Measurements from ENCODE around the gene SELP. TPM values are rescaled to one million over a fixed set of nuclear protein-coding genes. Genes with fewer than 3 reads are reported as not detected.
"Not testable (repeated sequence)": the region's sequence is repeated elsewhere in the genome, so short reads cannot be mapped to it uniquely, and the experiment has no call there.

SELP gene
- total RNA-seq (10 to 100 TPM in 3 of 4 donors, 1 to 10 TPM in 1; 8.8 to 24.8 (median 16.1) TPM), polyA plus RNA-seq (8.2 TPM)
- long read RNA-seq, donor 1, partial matches to known transcripts = 3 of 16 reads
- long read RNA-seq, donor 1, other reads (novel, unspliced or antisense) = 9 of 16 reads
- long read RNA-seq, donor 2, partial matches to known transcripts = 1 of 8 reads
- long read RNA-seq, donor 2, other reads (novel, unspliced or antisense) = 5 of 8 reads
- long read RNA-seq, donor 3, transcript SELP-201 (17 exons, 3,142 nt) = major isoform, 11 of 60 reads
- long read RNA-seq, donor 3, partial matches to known transcripts = 5 of 60 reads
- long read RNA-seq, donor 3, other reads (novel, unspliced or antisense) = 43 of 60 reads
- long read RNA-seq, donor 4, partial matches to known transcripts = 0 of 11 reads
- long read RNA-seq, donor 4, other reads (novel, unspliced or antisense) = 11 of 11 reads

DNA sequence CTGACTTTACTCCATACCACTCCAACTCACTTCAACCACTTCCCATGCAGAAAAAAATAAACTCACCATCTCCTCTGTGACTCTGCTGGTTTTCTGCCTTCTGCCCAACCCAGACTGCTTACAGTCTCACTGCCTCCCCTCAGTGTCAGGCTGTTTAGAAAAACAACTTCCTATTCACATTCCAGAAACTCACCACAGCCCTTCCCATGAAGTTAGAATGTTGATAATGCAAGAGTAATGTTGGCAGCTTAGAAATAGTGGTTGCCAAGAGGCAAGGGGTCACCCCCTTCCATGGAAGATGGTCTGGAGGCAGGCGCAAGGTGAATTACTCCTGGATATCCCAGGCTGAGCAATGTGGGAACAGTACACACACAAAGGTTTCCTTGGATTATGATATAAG, at the start of gene SELP:
Gene SELP (minus strand): TSS at position 119 of the 400 bp plus-strand sequence. CDS start 50 bp downstream, at position 69.
- H3K9me3 ChIP-seq (ENCODE audit: control insufficient read depth, low read length) = peaks cover 2% of the 10 kb centered on the region
- no peak within 1 kb of the TSS for H3K4me3 ChIP-seq (ENCODE audit: low read length)
- 65% methylated on average over 1 of the region's 1 CpG for WGBS

DNA sequence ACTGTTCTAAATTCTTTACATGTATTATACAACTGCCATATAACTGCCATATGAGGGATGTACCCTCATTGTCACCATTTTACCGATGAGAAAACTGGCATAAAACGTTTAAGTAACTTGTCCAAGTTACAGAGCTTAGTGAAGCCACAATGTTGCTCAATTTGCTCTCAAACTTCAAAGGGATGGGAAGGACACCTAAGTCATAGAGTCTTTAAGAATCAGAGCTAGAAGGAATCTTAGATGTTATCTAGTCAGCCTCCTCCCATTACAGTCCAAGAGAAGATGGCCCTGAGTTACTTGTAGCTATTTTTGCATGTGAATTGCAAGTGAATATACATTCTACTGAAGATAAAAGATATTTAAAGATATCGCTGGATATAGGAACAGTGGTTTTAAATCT, 49.8 kb upstream of the SELP start:
- Histone ChIP-seq H3K27me3 (ENCODE audit: control insufficient read depth, insufficient read depth) (no peaks in the 10 kb centered on the region), H3K4me1 (ENCODE audit: control insufficient read depth, insufficient read depth, low read length) (no peaks in the 10 kb centered on the region), H3K27ac (ENCODE audit: low read length) (no peak overlapping the region), H3K9me3 (ENCODE audit: control insufficient read depth, low read length) (no peaks in the 10 kb centered on the region), H3K4me3 (ENCODE audit: low read length) (no peak overlapping the region)
- 74% methylated on average over 3 of the region's 3 CpGs for WGBS
- intact Hi-C loops (cut with DNase I) = no loop called here
- DNase-seq (no peak), ATAC-seq (no peak)

More for the DNA sequence above, at the start of gene SELP:
- H3K27ac ChIP-seq (ENCODE audit: low read length) = no peak within 1 kb of the TSS
- intact Hi-C loops (cut with DNase I) = no loop called here
- ATAC-seq = peak; percentile 77 to 91
- no peak for DNase-seq
- no peaks in the 10 kb centered on the region for H3K4me1 ChIP-seq (ENCODE audit: control insufficient read depth, insufficient read depth, low read length)
- H3K27me3 ChIP-seq (ENCODE audit: control insufficient read depth, insufficient read depth) = no peaks in the 10 kb centered on the region

DNA sequence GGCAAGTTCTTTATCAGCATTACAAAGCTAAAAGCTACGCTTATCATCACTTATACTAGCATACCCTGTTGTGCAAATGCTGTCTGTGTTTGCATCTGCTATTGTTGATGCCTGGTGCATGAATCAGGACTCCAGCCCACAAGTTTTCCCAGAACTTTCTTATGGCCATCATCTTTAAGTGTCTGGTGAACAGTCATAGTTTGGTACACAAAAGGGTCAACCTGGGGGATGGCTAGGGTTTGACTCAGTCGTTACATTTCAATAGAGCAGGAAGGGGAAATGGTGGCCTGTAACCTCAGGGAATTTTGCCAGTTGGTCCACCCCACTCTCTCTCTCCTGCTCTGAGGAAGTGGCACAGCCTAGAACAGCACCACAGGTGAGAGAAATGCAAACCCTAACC, 46.1 kb upstream of the SELP start:
- ATAC-seq = peak; percentile 51 to 74

DNA sequence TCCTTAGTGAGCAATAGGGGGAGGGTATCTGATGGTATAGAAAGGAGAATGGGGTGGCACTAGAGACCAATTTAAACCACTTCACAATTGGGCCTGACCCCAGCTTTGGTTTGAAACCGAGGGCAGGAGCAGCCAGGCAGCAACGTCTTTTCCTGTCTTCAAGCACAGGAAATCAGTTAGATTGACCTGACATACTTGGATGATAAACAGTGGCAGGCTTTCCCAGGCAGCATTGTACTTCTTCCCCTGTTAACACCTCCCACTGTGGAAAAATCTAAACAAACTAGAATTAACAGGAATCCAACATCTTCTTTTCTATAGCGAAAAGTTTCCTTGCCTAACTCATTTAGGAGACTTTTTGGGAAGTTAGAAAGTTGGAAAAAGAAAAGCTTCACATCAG, 40.9 kb upstream of the SELP start:
- no peak overlapping the region for H3K27ac ChIP-seq (ENCODE audit: low read length)
- H3K9me3 ChIP-seq (ENCODE audit: control insufficient read depth, low read length) = no peaks in the 10 kb centered on the region
- no peaks in the 10 kb centered on the region for H3K4me1 ChIP-seq (ENCODE audit: control insufficient read depth, insufficient read depth, low read length)
- DNase-seq (no peak), ATAC-seq (peak; percentile 56 to 91)
- H3K4me3 ChIP-seq (ENCODE audit: low read length) = no peak overlapping the region
- 19% methylated on average over 3 of the region's 3 CpGs for WGBS
- intact Hi-C loops (cut with DNase I) = no loop called here
- H3K27me3 ChIP-seq (ENCODE audit: control insufficient read depth, insufficient read depth) = no peaks in the 10 kb centered on the region

More for the DNA sequence above, 46.1 kb upstream of the SELP start:
- no peaks in the 10 kb centered on the region for H3K4me1 ChIP-seq (ENCODE audit: control insufficient read depth, insufficient read depth, low read length)
- H3K27me3 ChIP-seq (ENCODE audit: control insufficient read depth, insufficient read depth) = no peaks in the 10 kb centered on the region
- H3K9me3 ChIP-seq (ENCODE audit: control insufficient read depth, low read length) = no peaks in the 10 kb centered on the region
- no peak overlapping the region for H3K4me3 ChIP-seq (ENCODE audit: low read length)
- intact Hi-C loops (cut with DNase I) = no loop called here
- H3K27ac ChIP-seq (ENCODE audit: low read length) = no peak overlapping the region
- 12% methylated on average over 2 of the region's 2 CpGs for WGBS
- no peak for DNase-seq

DNA sequence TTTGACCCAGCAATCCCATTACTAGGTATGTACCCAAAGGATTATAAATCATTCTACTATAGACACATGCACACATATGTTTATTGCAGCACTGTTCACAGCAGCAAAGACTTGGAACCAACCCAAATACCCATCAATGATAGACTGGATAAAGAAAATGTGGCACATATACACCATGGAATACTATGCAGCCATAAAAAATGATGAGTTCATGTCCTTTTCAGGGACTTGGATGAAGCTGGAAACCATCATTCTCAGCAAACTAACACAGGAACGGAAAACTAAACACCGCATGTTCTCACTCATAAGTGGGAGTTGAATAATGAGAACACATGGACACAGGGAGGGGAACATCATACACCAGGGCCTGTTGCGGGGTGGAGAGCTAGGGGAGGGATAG, 40.3 kb upstream of the SELP start:
- H3K4me3 ChIP-seq (ENCODE audit: low read length); H3K27me3 ChIP-seq (ENCODE audit: control insufficient read depth, insufficient read depth); H3K9me3 ChIP-seq (ENCODE audit: control insufficient read depth, low read length); DNase-seq; ATAC-seq; H3K27ac ChIP-seq (ENCODE audit: low read length); intact Hi-C loops (cut with DNase I); H3K4me1 ChIP-seq (ENCODE audit: control insufficient read depth, insufficient read depth, low read length): not testable (repeated sequence)
- 94% methylated on average over 3 of the region's 3 CpGs for WGBS

- H3K27me3 ChIP-seq (ENCODE audit: control insufficient read depth, insufficient read depth); H3K4me3 ChIP-seq (ENCODE audit: low read length); DNase-seq; ATAC-seq; H3K9me3 ChIP-seq (ENCODE audit: control insufficient read depth, low read length); intact Hi-C loops (cut with DNase I); H3K27ac ChIP-seq (ENCODE audit: low read length); H3K4me1 ChIP-seq (ENCODE audit: control insufficient read depth, insufficient read depth, low read length): not testable (repeated sequence)
- WGBS = 94% methylated on average over 26 of the region's 28 CpGs
Measured at GRCh38 chr1:169667699-169668596, 38.0 kb upstream of the SELP start.

- H3K27ac ChIP-seq (ENCODE audit: low read length); H3K4me3 ChIP-seq (ENCODE audit: low read length); DNase-seq; H3K27me3 ChIP-seq (ENCODE audit: control insufficient read depth, insufficient read depth); H3K9me3 ChIP-seq (ENCODE audit: control insufficient read depth, low read length); intact Hi-C loops (cut with DNase I); ATAC-seq; H3K4me1 ChIP-seq (ENCODE audit: control insufficient read depth, insufficient read depth, low read length): not testable (repeated sequence)
- 61% methylated on average over 2 of the region's 2 CpGs for WGBS
Measured at GRCh38 chr1:169667227-169667639, 37.3 kb upstream of the SELP start.

DNA sequence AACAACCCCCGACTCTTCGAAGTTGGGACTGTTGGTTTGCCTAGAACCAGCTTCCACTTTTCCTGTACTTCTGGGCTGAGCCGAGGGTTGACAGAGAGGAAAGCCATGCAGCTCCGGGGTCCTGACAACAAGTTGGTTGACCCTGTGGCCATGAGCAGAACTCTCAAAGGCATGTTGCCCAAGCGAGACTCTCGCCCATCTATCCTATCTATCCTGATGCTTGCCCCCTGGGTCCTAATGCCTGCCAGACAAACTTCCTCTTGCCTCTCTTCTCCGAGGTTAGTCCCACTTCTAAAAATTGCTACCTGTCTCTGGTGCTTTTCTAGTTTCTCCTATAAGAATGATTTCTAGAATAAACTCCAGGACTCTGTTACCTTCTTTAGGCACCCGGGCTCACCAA, 32.8 kb upstream of the SELP start:
- WGBS = 71% methylated on average over 8 of the region's 8 CpGs
- intact Hi-C loops (cut with DNase I); H3K9me3 ChIP-seq (ENCODE audit: control insufficient read depth, low read length); H3K27me3 ChIP-seq (ENCODE audit: control insufficient read depth, insufficient read depth); H3K4me3 ChIP-seq (ENCODE audit: low read length); DNase-seq; H3K4me1 ChIP-seq (ENCODE audit: control insufficient read depth, insufficient read depth, low read length); H3K27ac ChIP-seq (ENCODE audit: low read length); ATAC-seq: not testable (repeated sequence)

GRCh38 chr1:169661066-169661465, 31.1 kb upstream of the SELP start:
- H3K4me1 ChIP-seq (ENCODE audit: control insufficient read depth, insufficient read depth, low read length); H3K27ac ChIP-seq (ENCODE audit: low read length); H3K9me3 ChIP-seq (ENCODE audit: control insufficient read depth, low read length); H3K4me3 ChIP-seq (ENCODE audit: low read length); DNase-seq; ATAC-seq; H3K27me3 ChIP-seq (ENCODE audit: control insufficient read depth, insufficient read depth); intact Hi-C loops (cut with DNase I): not testable (repeated sequence)
- 94% methylated on average over 16 of the region's 16 CpGs for WGBS

- intact Hi-C loops (cut with DNase I); H3K4me3 ChIP-seq (ENCODE audit: low read length); ATAC-seq; H3K9me3 ChIP-seq (ENCODE audit: control insufficient read depth, low read length); H3K4me1 ChIP-seq (ENCODE audit: control insufficient read depth, insufficient read depth, low read length); H3K27me3 ChIP-seq (ENCODE audit: control insufficient read depth, insufficient read depth); DNase-seq; H3K27ac ChIP-seq (ENCODE audit: low read length): not testable (repeated sequence)
Measured at GRCh38 chr1:169658777-169659176, 28.9 kb upstream of the SELP start.

DNA sequence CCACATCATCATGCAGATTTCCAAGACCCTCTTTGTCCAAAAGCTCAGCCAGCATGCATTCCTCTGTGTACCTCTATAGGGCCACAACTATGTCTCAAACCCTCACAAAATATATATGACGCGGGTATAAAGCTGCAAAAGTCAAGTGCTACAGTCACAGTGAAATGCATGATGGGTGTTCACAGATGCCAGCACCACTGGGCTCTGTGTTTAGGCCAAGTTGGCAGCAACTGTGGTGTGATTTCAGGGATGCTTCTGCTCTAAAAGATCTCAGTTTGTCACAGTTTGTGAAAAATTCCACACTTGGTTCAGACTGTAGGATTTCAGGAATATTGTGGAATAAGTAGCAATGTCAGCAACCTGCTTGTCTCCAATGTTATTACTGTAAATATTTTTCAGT, 23.9 kb upstream of the SELP start:
- no peak for ATAC-seq
- Histone ChIP-seq H3K27me3 (ENCODE audit: control insufficient read depth, insufficient read depth) (no peaks in the 10 kb centered on the region), H3K4me3 (ENCODE audit: low read length) (no peak overlapping the region), H3K9me3 (ENCODE audit: control insufficient read depth, low read length) (no peaks in the 10 kb centered on the region), H3K4me1 (ENCODE audit: control insufficient read depth, insufficient read depth, low read length) (no peaks in the 10 kb centered on the region), H3K27ac (ENCODE audit: low read length) (no peak overlapping the region)
- 86% methylated on average over 2 of the region's 2 CpGs for WGBS
- intact Hi-C loops (cut with DNase I) = no loop called here
- no peak for DNase-seq

Data from right cardiac atrium (tissue), 5 donors.